ENCODE measurements around the gene LIN37. TPM values are rescaled to one million over a fixed set of nuclear protein-coding genes. Genes with fewer than 3 reads are reported as not detected.

Gene LIN37
- total RNA-seq, 1 donor from 2014 or later = 18.9 TPM

GRCh38 chr19:35788205-35788960 is 40.0 kb downstream of the LIN37 start:
- TF ChIP-seq, protein P1, sequence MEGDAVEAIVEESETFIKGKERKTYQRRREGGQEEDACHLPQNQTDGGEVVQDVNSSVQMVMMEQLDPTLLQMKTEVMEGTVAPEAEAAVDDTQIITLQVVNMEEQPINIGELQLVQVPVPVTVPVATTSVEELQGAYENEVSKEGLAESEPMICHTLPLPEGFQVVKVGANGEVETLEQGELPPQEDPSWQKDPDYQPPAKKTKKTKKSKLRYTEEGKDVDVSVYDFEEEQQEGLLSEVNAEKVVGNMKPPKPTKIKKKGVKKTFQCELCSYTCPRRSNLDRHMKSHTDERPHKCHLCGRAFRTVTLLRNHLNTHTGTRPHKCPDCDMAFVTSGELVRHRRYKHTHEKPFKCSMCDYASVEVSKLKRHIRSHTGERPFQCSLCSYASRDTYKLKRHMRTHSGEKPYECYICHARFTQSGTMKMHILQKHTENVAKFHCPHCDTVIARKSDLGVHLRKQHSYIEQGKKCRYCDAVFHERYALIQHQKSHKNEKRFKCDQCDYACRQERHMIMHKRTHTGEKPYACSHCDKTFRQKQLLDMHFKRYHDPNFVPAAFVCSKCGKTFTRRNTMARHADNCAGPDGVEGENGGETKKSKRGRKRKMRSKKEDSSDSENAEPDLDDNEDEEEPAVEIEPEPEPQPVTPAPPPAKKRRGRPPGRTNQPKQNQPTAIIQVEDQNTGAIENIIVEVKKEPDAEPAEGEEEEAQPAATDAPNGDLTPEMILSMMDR (conservative IDR thresholded peaks at IDR 0.05; ENCODE audit: low read depth, low read length) = no peak
- H3K4me3 ChIP-seq (ENCODE audit: low read depth, low read length) = no peak overlapping the region
- no peak for DNase-seq (ENCODE audit: low read depth)

DNA sequence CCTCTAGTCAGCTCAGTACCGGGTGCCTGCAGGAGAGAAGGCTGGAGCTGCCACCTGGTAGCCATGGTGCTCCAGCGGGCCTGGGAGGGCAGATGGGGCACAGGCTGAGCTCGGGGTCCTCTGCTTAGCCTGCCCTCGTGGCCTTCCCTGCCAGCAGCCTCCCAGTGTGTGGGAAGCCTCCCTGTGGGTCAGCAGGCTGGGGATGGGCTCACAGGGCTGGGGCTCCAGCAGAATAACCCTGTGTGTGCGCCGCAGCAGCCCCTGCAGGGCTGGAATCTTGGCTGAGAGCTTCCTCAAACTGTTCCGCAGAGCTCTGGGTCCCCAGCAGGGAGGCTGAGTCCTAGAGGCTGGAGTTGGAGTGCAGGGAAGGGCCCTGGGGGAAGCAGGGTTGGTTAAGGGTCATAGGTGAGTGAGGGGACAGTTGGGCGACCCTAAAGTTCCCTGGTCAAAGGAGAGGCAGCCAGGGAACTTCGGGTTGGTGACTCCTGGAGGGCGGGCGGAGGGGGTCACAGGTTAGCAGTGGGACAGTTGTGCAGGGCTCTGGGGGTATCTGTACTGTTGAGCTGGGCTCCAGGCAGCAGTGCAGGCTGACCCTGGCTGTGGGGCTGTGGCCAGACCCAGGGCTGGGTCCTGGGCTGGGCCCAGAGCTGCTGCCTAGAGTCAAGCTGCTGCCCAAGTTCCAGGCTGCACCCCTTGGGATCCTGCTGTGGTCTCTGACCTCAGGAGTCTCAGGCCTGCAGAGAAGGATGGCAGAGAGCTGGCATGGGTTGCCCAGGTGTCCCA is 41.0 kb downstream of the LIN37 start:
- TF ChIP-seq, protein P1 (conservative IDR thresholded peaks at IDR 0.05; ENCODE audit: low read depth, low read length) = no peak
- no peak overlapping the region for H3K4me3 ChIP-seq (ENCODE audit: low read depth, low read length)
- no peak for DNase-seq (ENCODE audit: low read depth)

GRCh38 chr19:35789978-35790944 is 41.9 kb downstream of the LIN37 start:
- no peak for DNase-seq (ENCODE audit: low read depth)
- H3K4me3 ChIP-seq (ENCODE audit: low read depth, low read length) = no peak overlapping the region
- TF ChIP-seq, protein P1 (conservative IDR thresholded peaks at IDR 0.05; ENCODE audit: low read depth, low read length) = no peak

- TF ChIP-seq, protein P1 (conservative IDR thresholded peaks at IDR 0.05; ENCODE audit: low read depth, low read length) = peak; percentile 31
- DNase-seq (ENCODE audit: low read depth) = no peak
- H3K4me3 ChIP-seq (ENCODE audit: low read depth, low read length) = no peak overlapping the region
These were observed 42.8 kb downstream of the LIN37 start for GRCh38 chr19:35790981-35791813.

- DNase-seq (ENCODE audit: low read depth) = no peak
- TF ChIP-seq, protein P1 (conservative IDR thresholded peaks at IDR 0.05; ENCODE audit: low read depth, low read length) = no peak
These were observed 43.5 kb downstream of the LIN37 start for GRCh38 chr19:35791814-35792279.

GRCh38 chr19:35792312-35792711 is 43.9 kb downstream of the LIN37 start:
- DNase-seq (ENCODE audit: low read depth) = no peak
- no peak overlapping the region for H3K4me3 ChIP-seq (ENCODE audit: low read depth, low read length)
- TF ChIP-seq, protein P1 (conservative IDR thresholded peaks at IDR 0.05; ENCODE audit: low read depth, low read length) = no peak

More at GRCh38 chr19:35791814-35792279, 43.5 kb downstream of the LIN37 start:
- H3K4me3 ChIP-seq (ENCODE audit: low read depth, low read length) = no peak overlapping the region
